KG1 (cell line): ENCODE measurements around the gene TPM2.

Experiments used
- DNase-seq: peaks from one replicate; lab custom pipeline; 2025; lab: John Stamatoyannopoulos, UW

TPM2 gene

GRCh38 chr9:35696520-35697215, 6.9 kb upstream of the TPM2 start:
- DNase-seq = peak; percentile 20

GRCh38 chr9:35695943-35696401, 6.2 kb upstream of the TPM2 start:
- DNase-seq = no peak

GRCh38 chr9:35691757-35692301, 2.1 kb upstream of the TPM2 start:
- no peak for DNase-seq

GRCh38 chr9:35691334-35691650, 1.6 kb upstream of the TPM2 start:
- no peak for DNase-seq

GRCh38 chr9:35690614-35691333, 1.0 kb upstream of the TPM2 start:
- DNase-seq = no peak

GRCh38 chr9:35690294-35690613, 529 bp upstream of the TPM2 start:
- no peak for DNase-seq

- DNase-seq = no peak
Measured at GRCh38 chr9:35688558-35689541, 875 bp downstream of the TPM2 start.

- DNase-seq = no peak
Measured at GRCh38 chr9:35687972-35688557, 1.7 kb downstream of the TPM2 start.

- DNase-seq = no peak
Measured at GRCh38 chr9:35687306-35687705, 2.4 kb downstream of the TPM2 start.

GRCh38 chr9:35686222-35687203, 3.2 kb downstream of the TPM2 start:
- no peak for DNase-seq

- DNase-seq = no peak
Measured at GRCh38 chr9:35685506-35685905, 4.2 kb downstream of the TPM2 start.

- no peak for DNase-seq
Measured at GRCh38 chr9:35684921-35685320, 4.8 kb downstream of the TPM2 start.

- no peak for DNase-seq
Measured at GRCh38 chr9:35683323-35683722, 6.4 kb downstream of the TPM2 start.

- DNase-seq = no peak
Measured at GRCh38 chr9:35682520-35683315, 7.0 kb downstream of the TPM2 start.

- DNase-seq = no peak
Measured at GRCh38 chr9:35682051-35682450, 7.7 kb downstream of the TPM2 start.

GRCh38 chr9:35681341-35682002, 8.3 kb downstream of the TPM2 start:
- DNase-seq = no peak

GRCh38 chr9:35680331-35681105, 9.2 kb downstream of the TPM2 start:
- DNase-seq = no peak

GRCh38 chr9:35679766-35680330, 9.9 kb downstream of the TPM2 start:
- no peak for DNase-seq
